HG03575 (cell line): ENCODE results near the gene CFD.

Experiments
- ATAC-seq: cut with Tn5 transposase; IDR thresholded peaks from one replicate; pipeline ENCODE4 v1.9.1; 2021; ENCODE audit not compliant: unreplicated experiment, insufficient number of reproducible peaks, low FRiP score; ENCODE audit errors: extremely low read depth

Gene CFD

DNA sequence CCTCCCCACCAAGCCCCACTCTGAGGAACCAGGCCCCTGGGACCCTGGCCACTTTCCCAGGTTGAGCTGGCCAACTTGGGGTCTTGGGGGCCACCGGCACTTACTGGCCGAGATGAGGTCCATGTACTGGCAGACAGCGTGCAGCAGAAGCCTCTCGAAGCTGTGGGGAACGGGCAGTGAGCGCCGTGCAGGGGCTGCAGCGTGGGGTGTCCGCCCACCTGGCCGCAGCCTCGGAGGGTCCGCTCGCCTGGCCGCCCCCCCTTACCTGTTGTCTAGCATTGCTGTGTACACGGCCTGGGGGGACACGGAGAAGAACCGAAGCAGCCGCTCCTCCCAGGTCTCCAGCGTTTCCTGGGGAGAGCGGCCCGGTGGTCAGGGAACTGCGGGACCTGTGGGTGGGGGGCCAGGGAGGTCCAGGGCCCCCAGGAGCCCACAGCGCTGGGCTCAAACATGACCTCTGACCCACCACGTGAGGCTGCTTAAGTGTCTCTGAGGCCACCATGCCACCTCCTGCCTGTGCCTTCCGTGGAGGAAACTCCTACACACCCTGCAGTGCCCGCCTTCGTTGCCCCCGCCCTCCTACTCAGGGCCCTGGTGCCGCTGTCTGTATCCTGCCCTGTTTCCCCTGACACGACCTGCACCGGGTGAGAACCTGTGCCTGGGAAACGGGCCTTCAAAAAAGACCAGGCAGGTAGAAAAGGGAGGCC, 40.0 kb downstream of the CFD start:
- no peak for ATAC-seq

DNA sequence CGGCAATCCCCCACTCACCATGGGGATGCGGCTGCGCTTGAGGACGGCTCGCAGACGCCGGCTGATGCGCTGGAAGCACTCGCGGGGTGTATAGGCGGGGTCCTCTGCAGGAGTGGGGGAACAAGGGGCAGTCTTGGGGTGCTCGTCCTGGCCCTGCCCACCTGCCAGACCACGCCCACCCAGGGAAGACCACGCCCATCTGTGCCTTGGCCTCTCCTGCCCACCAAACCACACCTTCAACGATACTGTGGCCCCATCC, 40.5 kb downstream of the CFD start:
- ATAC-seq = no peak

DNA sequence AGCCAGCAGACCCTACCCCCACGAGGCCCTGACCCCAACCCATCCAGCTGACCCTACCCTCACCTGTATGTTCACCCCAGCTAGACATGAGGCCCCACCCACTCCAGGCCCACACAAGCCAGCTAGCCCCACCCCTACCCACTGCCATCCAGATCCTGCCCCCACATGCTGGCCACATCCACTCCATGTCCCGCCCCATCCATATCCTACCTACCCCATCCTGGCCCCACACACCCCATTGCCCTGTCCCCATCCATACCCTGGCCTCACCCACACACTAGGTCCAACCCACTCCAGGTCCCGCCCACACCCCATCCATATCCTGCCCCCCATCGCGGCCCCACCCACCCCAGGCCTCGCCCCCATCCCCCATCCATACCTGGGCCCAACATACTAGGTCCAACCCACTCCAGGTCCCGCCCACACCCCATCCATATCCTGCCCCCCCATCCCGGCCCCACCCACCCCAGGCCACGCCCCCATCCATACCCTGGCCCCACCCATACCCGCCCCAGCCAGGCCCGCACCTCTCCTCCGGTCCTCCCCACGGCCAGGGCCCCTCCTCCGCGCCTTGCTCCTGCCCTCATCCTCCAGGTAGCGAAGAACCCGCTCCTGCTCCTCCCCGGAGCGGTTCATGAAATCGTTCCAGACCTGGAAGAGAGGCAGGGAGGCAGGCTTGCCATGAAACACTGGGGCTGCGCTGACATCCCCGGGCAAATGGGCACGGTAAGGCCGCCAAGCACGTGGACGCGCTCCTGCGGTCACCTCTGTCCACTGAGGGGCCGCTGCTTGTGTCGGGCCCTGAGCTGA, 41.0 kb downstream of the CFD start:
- no peak for ATAC-seq

DNA sequence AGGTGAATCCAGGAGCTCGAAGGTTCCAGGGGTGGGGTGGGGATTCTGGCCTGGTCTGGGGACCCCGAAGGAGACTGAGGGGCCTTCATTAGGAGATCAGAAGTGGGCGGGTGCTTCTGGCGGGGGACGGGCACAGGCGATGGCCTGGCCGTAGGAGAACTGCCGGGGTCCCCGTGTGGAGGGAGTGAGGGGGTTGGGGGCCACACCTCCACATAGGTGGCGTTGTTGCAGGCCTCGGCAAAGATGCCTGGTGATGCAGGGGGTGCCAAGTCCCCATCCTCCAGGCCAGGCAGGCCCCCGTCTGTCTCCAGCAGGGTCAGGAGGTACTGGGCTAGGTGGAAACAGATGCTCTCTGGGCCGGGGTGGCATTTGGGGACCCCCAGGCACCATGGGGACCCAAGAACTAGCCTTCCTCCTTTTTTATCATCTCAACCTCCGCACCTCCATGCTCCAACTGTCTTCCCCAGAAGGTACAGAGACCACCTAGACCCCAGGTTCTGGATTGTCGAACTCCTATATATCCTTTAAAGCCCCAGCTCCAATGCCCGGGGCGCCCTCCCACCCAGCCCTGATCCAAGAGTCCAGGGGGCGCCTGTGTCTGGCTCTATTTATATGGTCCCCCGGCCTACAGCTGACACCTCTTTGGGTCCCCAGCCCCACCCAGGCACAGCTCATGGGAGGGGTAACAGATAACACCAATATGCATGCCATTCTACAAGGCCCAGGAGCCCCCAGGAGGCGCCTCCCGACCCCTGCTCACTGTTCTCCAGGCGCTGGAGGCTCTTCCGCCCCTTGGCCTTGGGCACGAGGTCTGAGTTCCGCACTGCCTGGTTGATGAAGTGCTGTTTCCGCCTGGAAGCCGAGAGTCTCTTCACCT, 42.0 kb downstream of the CFD start:
- ATAC-seq = no peak

DNA sequence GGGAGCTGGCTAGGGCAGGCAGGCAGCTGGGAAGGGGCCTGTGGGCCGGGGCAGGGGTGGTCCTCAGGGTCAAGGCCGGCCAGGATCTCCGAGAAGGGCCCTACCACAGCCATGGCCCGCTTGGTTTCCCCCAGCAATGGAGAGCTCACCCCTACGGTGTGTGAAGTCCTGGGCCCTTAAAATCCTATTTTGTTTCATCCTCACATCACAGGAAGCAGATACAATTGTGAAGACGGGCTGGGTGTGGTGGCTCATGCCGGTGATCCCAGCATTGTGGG, 42.6 kb downstream of the CFD start:
- no peak for ATAC-seq

DNA sequence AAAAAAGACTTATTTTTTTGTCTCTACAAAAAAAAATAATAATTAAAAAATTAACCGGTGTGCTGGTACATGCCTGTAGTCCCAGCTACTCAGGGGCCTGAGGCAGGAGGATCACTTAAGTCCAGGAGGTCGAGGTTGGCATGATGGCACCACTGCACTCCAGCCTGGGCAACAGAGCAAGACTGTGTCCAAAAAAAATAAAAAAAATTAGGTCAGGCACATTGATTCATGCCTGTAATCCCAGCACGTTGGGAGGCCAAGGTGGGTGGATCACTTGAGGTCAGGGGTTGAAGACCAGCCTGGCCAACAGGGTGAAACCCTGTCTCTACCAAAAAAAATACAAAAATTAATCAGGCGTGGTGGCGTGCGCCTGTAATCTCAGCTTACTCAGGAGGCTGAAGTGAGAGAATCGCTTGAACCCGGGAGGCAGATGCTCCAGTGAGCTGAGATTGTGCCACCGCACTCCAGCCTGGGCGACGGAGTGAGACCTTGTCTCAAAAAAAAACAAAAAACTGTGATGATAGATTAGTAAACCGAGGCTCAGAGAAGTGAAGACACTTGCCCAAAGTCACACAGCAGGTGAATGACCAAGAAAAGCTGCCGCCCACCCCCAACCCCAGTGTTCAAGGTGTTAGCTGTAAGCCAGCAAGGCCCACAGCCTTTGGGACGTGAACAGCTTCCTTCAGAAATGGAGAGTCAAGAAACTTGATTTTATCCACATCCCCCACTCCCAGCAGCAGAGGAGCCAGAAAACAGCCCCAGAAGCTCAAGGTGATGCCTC, 43.2 kb downstream of the CFD start:
- no peak for ATAC-seq

DNA sequence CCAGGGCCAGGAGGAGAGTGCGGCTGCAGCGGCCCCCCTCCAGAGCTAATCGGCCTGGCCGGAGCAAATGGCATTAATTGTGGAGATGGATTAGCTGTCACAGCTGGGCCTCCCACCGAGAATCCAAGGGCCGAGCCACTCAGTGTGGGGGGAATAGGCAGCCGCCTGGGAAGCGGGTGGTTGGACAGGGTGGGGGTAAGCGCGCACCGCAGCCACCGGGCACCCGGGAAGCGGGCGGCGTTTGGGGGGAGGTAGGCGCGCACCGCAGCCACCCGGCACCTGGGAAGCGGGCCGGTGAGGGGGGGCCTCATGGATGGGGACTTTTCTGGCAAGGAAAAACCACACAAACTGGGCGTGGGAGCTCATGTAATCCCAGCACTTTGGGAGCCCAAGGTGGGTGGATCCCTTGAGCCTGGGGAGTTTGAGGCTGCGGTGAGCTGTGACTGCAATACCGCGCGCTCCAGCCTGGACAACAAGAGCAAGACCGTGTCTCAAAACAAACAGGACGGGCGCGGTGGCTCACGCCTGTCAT, 43.9 kb downstream of the CFD start:
- no peak for ATAC-seq

DNA sequence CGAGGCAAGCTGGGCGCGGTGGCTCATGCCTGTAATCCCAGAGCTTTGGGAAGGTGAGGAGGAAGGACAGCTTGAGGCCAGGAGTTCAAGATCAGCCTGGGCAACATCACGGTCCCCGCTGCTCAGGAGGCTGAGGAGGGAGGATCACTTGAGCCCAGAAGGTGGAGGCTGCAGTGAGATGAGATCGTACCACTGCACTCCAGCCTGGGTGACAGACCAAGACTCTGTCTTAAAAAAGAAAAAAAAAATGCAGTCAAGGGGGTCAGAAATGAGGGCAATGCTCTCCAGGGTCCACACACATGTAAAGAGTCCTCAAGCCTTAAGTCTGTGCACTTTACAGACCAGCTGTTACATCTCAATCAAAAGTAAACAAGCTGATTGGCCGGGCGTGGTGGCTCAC, 45.1 kb downstream of the CFD start:
- no peak for ATAC-seq

DNA sequence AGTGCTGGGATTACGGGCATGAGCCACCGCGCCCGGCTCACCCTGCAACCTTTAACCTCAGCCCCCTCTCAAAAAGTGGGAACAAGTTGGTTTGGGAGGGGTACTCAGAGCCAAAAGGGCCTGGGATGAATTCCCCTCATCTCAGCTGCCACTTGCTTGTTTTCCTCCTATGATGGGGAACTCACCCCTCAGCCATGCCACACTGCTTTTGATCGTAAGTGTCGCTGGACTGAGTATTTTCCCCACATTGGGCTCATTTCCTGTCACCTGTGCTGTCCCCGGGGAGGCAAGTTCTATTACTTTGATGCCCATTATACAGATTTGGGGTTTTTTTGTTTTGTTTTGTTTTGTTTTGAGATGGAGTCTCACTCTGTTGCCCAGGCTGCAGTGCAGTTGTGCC, 47.0 kb downstream of the CFD start:
- ATAC-seq = no peak

DNA sequence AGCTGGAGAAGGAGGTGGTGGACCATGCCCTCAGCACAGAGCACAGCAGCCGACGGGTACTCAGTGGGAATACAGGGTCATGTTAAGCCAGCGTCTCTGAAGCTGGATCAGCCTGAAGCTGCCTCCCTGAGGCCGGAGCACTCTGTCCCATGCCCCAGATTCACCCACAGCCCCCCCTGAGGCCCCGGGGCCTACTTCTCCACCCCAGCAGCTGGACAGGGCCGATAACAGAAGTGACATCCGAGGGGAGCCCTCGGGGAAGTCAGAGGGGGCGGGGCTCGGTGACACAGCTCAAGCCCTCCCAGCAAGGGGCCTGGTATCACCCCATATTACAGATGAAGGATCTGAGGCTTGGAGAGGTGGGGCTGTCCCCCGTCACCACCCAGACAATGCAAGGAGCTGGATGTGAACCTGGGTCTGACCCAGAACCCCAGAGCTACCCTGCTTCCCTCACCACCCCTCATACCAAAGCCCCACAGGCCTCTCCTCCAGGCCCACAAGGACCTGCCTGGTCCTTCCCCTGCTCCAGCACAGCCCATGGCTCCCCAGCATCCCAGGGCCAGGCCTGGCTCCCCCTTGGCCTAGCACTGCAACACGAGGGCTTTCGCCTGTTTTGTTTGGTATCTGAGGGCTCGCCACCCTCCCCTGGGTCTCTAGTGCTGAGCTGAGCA, 47.9 kb downstream of the CFD start:
- ATAC-seq = no peak

DNA sequence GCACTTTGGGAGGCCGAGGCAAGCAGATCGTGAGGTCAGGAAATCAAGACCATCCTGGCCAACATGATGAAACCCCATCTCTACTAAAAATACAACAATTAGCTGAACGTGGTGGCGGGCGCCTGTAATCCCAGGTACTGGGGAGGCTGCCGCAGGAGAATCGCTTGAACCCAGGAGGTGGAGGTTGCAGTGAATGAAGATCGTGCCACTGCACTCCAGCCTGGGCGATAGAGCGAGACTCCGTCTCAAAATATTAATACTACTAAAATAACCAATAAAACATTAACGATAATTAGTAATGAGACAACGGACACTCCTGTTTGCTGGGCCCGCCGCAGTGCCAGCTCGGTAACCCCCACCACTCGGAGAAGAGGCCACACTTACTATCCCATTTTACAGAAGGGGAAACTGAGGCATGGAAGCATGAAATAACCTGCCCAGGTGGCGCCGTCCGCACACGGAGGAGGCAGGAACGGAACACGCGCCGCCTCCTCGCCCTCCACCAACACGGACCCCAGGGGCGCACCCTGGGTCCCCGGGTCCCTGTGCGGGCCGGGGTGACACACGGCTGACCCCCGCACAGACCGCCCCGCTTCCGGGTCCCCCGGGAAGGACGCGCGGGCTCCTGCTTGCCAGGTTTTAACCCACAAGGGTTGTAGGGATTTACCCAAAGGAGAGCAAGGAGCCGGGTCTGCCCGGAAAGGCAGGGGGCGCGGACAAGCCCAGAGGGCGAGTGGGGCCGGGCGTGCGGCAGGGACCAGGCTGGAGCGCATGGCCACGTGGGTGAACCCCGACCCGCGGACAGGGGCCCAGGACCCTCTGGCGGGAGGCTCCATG, 52.0 kb downstream of the CFD start:
- ATAC-seq = no peak

DNA sequence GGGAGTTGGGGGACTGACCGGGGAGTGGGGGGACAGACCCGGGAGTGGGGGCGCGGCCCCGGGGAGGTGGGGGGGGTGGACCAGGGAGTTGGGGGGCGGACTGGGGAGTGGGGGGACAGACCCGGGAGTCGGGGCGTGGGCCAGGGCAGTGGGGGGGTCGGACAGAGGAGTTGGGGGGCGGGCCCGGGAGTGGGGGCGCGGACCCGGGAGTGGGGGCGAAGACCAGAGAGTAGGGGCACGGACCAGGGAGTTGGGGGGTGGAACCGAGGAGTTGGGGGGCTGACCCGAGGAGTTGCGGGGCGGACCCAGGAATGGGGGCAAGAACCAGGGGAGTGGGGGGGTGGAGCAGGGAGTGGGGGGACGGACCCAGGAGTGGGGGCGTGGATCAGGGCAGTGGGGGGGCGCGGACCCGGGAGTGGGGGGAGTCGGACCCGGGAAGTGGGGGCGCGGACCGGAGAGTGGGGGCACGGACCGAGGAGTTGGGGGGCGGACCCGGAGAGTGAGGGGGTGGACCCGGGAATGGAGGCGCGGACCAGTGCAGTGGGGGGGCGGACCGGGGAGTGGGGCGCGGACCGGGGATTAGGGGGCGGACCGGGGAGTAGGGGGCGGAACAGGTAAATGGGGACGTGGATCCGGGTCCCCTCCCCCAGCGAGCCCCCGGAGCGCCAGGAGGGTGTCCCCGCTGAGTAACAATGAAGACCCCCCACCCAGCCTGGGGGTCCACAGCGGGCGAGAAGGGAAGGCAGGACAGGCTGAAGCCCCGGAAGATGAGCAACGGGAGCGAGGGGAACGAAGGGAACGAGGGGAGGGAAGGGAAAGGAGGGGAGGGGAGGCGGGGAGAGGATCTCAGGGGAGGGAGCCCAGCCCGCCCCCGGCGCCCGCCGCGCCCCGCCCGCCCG, 53.0 kb downstream of the CFD start:
- ATAC-seq = no peak
